ENCODE results near the gene BEGAIN. TPM values are rescaled to one million over a fixed set of nuclear protein-coding genes. Genes with fewer than 3 reads are reported as not detected.
A peak's percentile ranks its signal among the peaks of the same experiment; 100 is the strongest.

The BEGAIN gene
- total and polyA plus RNA-seq, 2 donors from 2014 or later: 0.52 to 1.4 TPM

- no peak overlapping the region for H3K4me3 ChIP-seq (ENCODE audit: low read length in 3 of 3)
- DNase-seq: peak in 1 of 5 donors; percentile 46
- peaks cover 0 to 2% (median 0%) of the 10 kb centered on the region in 3 donors for H3K9me3 ChIP-seq (ENCODE audit: control insufficient read depth in 2 of 3, insufficient read depth in 1 of 3, low read length in 3 of 3)
- peaks cover 5 to 12% (median 10%) of the 10 kb centered on the region in 3 donors for H3K36me3 ChIP-seq (ENCODE audit: control insufficient read depth in 2 of 3, insufficient read depth in 3 of 3, low read length in 3 of 3)
- FAIRE-seq: no peak
- no peaks in the 10 kb centered on the region for H3K4me1 ChIP-seq (ENCODE audit: control insufficient read depth in 2 of 3, insufficient read depth in 2 of 3, low read depth in 1 of 3, low read length in 3 of 3)
- no peak overlapping the region for H3K27ac ChIP-seq (ENCODE audit: low read depth in 2 of 2, low read length in 2 of 2)
- no peak overlapping the region for H3K9ac ChIP-seq (ENCODE audit: low read length in 3 of 3)
- intact Hi-C loops (cut with DNase I): no loop called here
- H3K27me3 ChIP-seq (ENCODE audit: control insufficient read depth, insufficient read depth, low read length): no peaks in the 10 kb centered on the region
- no peak for TF ChIP-seq CTCF (IDR thresholded peaks at IDR 0.05; ENCODE audit: borderline replicate concordance, extremely low read depth, insufficient read depth)
Measured at GRCh38 chr14:100525615-100526014, 61.6 kb downstream of the BEGAIN start.

GRCh38 chr14:100524933-100525243, 62.3 kb downstream of the BEGAIN start:
- no peak overlapping the region for H3K9ac ChIP-seq (ENCODE audit: low read length in 3 of 3)
- no peaks in the 10 kb centered on the region for H3K27me3 ChIP-seq (ENCODE audit: control insufficient read depth, insufficient read depth, low read length)
- H3K9me3 ChIP-seq (ENCODE audit: control insufficient read depth in 2 of 3, insufficient read depth in 1 of 3, low read length in 3 of 3): peaks cover 0 to 2% (median 0%) of the 10 kb centered on the region in 3 donors
- no peak for FAIRE-seq
- no peak overlapping the region for H3K27ac ChIP-seq (ENCODE audit: low read depth in 2 of 2, low read length in 2 of 2)
- H3K4me1 ChIP-seq (ENCODE audit: control insufficient read depth in 2 of 3, insufficient read depth in 2 of 3, low read depth in 1 of 3, low read length in 3 of 3): no peaks in the 10 kb centered on the region
- TF ChIP-seq CTCF (IDR thresholded peaks at IDR 0.05; ENCODE audit: borderline replicate concordance, extremely low read depth, insufficient read depth): peak; percentile 36
- intact Hi-C loops (cut with DNase I): no loop called here
- peak; percentile 39 to 51 (median 43) for DNase-seq
- H3K4me3 ChIP-seq (ENCODE audit: low read length in 3 of 3): no peak overlapping the region
- peaks cover 5 to 12% (median 10%) of the 10 kb centered on the region in 3 donors for H3K36me3 ChIP-seq (ENCODE audit: control insufficient read depth in 2 of 3, insufficient read depth in 3 of 3, low read length in 3 of 3)

- H3K9ac ChIP-seq (ENCODE audit: low read length in 3 of 3): no peak overlapping the region
- no peaks in the 10 kb centered on the region for H3K4me1 ChIP-seq (ENCODE audit: control insufficient read depth in 2 of 3, insufficient read depth in 2 of 3, low read depth in 1 of 3, low read length in 3 of 3)
- TF ChIP-seq CTCF (IDR thresholded peaks at IDR 0.05; ENCODE audit: borderline replicate concordance, extremely low read depth, insufficient read depth): no peak
- H3K9me3 ChIP-seq (ENCODE audit: control insufficient read depth in 2 of 3, insufficient read depth in 1 of 3, low read length in 3 of 3): peaks cover 0 to 2% (median 0%) of the 10 kb centered on the region in 3 donors
- H3K4me3 ChIP-seq (ENCODE audit: low read length in 3 of 3): no peak overlapping the region
- no peak overlapping the region for H3K27ac ChIP-seq (ENCODE audit: low read depth in 2 of 2, low read length in 2 of 2)
- intact Hi-C loops (cut with DNase I): no loop called here
- H3K27me3 ChIP-seq (ENCODE audit: control insufficient read depth, insufficient read depth, low read length): no peaks in the 10 kb centered on the region
- DNase-seq (peak in 4 of 5 donors; percentile 9 to 43 (median 21)), FAIRE-seq (no peak)
- H3K36me3 ChIP-seq (ENCODE audit: control insufficient read depth in 2 of 3, insufficient read depth in 3 of 3, low read length in 3 of 3): peaks cover 5 to 12% (median 10%) of the 10 kb centered on the region in 3 donors
Measured at GRCh38 chr14:100524233-100524932, 62.8 kb downstream of the BEGAIN start.

All from kidney (tissue), 14 donors.